C4-2B (cell line): ENCODE data around the gene FGD5.
"Not testable (repeated sequence)": the region's sequence is repeated elsewhere in the genome, so short reads cannot be mapped to it uniquely, and the experiment has no call there.

Source experiments
- ZFX ChIP-seq: fragments of 450-650 bp; IDR thresholded peaks from 2 replicates; pipeline ENCODE4 v1.6.1; 2017
- TF ChIP-seq, protein P1 (sequence below): fragments of 450-650 bp; conservative IDR thresholded peaks from 2 replicates; pipeline ENCODE4 v1.5.1; 2017; ENCODE audit warnings: mild to moderate bottlenecking

DNA sequence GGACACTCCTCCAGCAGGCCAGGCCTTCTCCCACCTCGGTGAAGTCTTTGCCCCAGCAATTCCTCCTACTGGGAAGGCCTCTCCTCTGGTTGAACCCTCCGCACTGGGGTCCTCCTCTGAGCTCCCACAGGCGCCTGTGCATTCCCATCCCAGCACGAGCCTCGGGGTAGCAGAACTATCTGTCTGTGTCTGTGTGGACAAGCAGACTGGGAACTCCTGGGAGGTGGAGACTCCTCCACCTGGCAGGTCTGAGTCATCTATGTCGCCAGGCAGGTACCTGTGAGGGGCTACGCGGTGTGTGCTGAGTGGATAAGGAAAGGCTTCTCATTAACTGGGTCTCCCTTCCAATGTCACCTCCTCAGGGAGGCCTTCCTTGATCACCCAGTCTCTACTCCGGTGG, 9.2 kb upstream of the FGD5 start:
- TF ChIP-seq, protein P1, sequence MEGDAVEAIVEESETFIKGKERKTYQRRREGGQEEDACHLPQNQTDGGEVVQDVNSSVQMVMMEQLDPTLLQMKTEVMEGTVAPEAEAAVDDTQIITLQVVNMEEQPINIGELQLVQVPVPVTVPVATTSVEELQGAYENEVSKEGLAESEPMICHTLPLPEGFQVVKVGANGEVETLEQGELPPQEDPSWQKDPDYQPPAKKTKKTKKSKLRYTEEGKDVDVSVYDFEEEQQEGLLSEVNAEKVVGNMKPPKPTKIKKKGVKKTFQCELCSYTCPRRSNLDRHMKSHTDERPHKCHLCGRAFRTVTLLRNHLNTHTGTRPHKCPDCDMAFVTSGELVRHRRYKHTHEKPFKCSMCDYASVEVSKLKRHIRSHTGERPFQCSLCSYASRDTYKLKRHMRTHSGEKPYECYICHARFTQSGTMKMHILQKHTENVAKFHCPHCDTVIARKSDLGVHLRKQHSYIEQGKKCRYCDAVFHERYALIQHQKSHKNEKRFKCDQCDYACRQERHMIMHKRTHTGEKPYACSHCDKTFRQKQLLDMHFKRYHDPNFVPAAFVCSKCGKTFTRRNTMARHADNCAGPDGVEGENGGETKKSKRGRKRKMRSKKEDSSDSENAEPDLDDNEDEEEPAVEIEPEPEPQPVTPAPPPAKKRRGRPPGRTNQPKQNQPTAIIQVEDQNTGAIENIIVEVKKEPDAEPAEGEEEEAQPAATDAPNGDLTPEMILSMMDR = not testable (repeated sequence)
- not testable (repeated sequence) for TF ChIP-seq ZFX
